Fibroblast of skin of back (primary cell): Measurements from ENCODE around the gene EXOSC2. TPM values are rescaled to one million over a fixed set of nuclear protein-coding genes. Genes with fewer than 3 reads are reported as not detected.
A peak's percentile ranks its signal among the peaks of the same experiment; 100 is the strongest.

ENCODE experiments used
- DNase-seq: peaks from one replicate; pipeline ENCODE4 v3.0.0-alpha.2; 2013
- polyA plus RNA-seq, 2 experiments: library from polyadenylated mRNA; unstranded; fragments of 120-200 nt; gene quantifications; one replicate each; pipeline ENCODE4 v1.2.1, GENCODE V29; 2013; ENCODE audit not compliant: insufficient read length in 2 of 2

Gene EXOSC2
- 31.0 TPM for polyA plus RNA-seq (2013, experiment 1 of 2; ENCODE audit: insufficient read length)
- polyA plus RNA-seq (2013, experiment 2 of 2; ENCODE audit: insufficient read length), result 12.6 TPM

- DNase-seq, result peak; percentile 99
These were observed at the start of gene EXOSC2 for GRCh38 chr9:130693426-130694191. Gene EXOSC2, plus strand, starts transcription at chr9:130693780. Its CDS starts 12 bp downstream, at chr9:130693792.

GRCh38 chr9:130651221-130651620, 42.4 kb upstream of the EXOSC2 start:
- no peak for DNase-seq

- no peak for DNase-seq
These were observed 41.8 kb upstream of the EXOSC2 start for GRCh38 chr9:130651752-130652151.

GRCh38 chr9:130654879-130655278, 38.7 kb upstream of the EXOSC2 start:
- DNase-seq, result no peak

GRCh38 chr9:130658893-130659698, 34.5 kb upstream of the EXOSC2 start:
- no peak for DNase-seq

GRCh38 chr9:130659699-130660248, 33.8 kb upstream of the EXOSC2 start:
- DNase-seq, result no peak

- DNase-seq, result no peak
These were observed 33.3 kb upstream of the EXOSC2 start for GRCh38 chr9:130660326-130660682.

GRCh38 chr9:130660683-130661450, 32.7 kb upstream of the EXOSC2 start:
- no peak for DNase-seq

- no peak for DNase-seq
These were observed 32.0 kb upstream of the EXOSC2 start for GRCh38 chr9:130661451-130662098.

GRCh38 chr9:130662099-130662969, 31.2 kb upstream of the EXOSC2 start:
- DNase-seq, result no peak

GRCh38 chr9:130662970-130663257, 30.7 kb upstream of the EXOSC2 start:
- no peak for DNase-seq

GRCh38 chr9:130663258-130663976, 30.2 kb upstream of the EXOSC2 start:
- DNase-seq, result no peak

GRCh38 chr9:130663977-130664250, 29.7 kb upstream of the EXOSC2 start:
- no peak for DNase-seq

- DNase-seq, result no peak
These were observed 29.1 kb upstream of the EXOSC2 start, which contains the start of gene PRDM12 for GRCh38 chr9:130664251-130665028. Gene PRDM12, plus strand, starts transcription at chr9:130664594. Its CDS starts 60 bp downstream, at chr9:130664654.

GRCh38 chr9:130665029-130665430, 28.6 kb upstream of the EXOSC2 start:
- DNase-seq, result no peak

GRCh38 chr9:130665431-130666392, 27.9 kb upstream of the EXOSC2 start:
- DNase-seq, result no peak

- DNase-seq, result no peak
These were observed 27.0 kb upstream of the EXOSC2 start for GRCh38 chr9:130666393-130667119.

GRCh38 chr9:130667120-130667435, 26.5 kb upstream of the EXOSC2 start:
- peak; percentile 40 for DNase-seq
